CD4-positive, alpha-beta T cell treated with Interferon alpha-2 for 1 hour (primary cell): ENCODE data around the gene SLC46A2.

ENCODE experiments used
- DNase-seq, 2 donors: peaks; one replicate each; pipeline ENCODE4 v3.0.0-alpha.2; 2020 to 2022

Gene SLC46A2

DNA sequence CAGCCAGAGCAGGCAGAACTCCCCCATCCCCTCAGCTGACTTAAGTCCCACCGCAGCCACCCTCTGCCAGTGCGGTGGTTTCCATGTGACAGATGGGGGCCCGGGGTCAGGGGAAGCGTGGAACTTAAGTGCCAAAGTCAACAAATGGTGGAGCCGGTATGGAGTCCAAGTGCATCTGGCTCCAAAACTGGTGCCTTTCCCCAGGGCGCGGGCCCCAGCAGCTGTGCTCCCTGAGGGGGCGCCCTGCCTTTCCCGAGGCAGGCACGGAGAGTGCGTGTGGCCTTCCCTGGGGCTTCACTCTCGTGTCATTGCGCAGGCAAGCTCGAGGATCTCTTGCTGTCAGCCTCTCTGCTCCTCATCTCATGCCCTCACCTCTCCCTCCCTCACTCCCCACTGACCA, 33.8 kb downstream of the SLC46A2 start:
- no peak for DNase-seq

DNA sequence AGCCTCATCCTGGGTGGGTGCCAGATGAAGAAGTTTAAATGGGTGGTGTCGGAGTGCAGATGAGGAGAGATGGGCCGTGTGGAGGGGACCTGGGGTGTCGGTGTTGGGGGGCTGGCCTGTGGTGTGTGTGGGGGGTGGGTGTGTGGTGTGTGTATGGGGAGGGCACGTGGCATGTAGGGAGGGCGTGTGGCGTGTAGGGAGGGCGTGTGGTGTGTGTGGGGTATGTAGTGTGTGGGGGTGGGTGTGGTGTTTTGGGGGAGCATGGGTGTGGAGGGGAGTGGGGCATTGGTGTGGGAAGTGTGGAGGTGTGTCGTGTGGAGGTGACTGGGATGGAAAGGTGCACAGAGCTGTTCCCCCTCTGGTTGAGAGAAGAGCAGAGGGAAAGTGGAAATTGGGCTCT, 34.5 kb downstream of the SLC46A2 start:
- no peak for DNase-seq

- no peak for DNase-seq
Measured at GRCh38 chr9:112854657-112855056, 36.0 kb downstream of the SLC46A2 start.

DNA sequence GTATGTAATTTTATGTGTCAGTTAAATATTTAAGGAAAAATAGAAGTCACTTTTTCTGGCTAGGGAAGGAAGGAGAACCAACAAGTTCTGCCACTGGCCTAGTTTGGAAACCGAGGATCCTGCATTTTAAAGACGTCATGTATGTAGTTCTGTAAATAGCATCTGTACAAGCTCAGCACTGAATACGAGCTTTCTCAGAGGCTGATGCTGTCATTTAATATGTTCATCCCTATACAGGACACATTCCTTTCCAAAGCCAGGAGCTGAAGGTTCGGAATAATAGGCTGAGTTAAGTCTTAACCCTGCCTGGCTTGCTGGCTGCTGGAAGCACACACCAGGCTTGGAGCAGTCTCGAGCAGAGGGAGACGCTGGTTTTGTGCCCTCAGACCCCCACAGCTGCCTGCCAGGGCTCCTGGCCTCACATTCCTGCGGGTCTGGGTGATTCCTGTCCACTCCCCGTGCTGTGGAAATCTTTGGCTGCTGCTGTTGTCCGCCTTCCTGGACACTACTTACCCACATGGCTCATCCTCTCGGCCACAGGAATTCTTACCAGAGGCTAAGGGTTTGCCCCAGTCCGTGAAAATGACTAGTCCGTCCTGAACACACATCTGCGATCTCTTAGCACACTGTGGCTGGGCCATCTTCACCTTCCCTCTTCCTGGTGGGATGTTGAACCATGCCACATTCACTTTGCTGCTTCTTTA, 36.6 kb downstream of the SLC46A2 start:
- no peak for DNase-seq

GRCh38 chr9:112852741-112853504, 37.8 kb downstream of the SLC46A2 start:
- no peak for DNase-seq

- DNase-seq: no peak
Measured at GRCh38 chr9:112850840-112851239, 39.8 kb downstream of the SLC46A2 start.

DNA sequence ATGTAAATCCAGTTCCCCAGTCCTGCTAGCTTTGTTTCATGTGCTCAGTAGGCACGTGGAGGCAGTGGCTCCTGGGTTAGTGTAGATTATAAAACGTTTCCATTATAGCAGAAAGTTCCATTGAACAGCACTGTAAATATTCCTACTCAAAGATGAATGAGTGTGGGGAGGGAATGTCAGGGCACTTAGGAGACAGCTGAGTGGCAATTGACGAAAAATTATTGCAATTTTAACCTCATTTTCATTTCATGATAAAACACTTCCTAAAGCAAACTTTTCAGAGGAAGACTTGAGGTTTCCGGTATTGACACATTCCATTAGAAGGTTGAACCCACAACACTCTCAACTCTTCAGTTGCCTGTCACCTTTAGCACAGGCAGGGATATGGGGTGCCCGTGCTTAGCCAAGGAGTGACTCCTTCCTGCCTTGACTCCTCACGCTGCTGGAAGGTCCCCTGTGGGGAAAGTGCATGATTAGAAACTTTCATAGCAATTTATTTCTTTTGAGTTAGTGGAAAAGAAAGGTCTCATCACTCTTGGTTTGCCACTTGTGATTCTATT, 41.2 kb downstream of the SLC46A2 start:
- DNase-seq: no peak

DNA sequence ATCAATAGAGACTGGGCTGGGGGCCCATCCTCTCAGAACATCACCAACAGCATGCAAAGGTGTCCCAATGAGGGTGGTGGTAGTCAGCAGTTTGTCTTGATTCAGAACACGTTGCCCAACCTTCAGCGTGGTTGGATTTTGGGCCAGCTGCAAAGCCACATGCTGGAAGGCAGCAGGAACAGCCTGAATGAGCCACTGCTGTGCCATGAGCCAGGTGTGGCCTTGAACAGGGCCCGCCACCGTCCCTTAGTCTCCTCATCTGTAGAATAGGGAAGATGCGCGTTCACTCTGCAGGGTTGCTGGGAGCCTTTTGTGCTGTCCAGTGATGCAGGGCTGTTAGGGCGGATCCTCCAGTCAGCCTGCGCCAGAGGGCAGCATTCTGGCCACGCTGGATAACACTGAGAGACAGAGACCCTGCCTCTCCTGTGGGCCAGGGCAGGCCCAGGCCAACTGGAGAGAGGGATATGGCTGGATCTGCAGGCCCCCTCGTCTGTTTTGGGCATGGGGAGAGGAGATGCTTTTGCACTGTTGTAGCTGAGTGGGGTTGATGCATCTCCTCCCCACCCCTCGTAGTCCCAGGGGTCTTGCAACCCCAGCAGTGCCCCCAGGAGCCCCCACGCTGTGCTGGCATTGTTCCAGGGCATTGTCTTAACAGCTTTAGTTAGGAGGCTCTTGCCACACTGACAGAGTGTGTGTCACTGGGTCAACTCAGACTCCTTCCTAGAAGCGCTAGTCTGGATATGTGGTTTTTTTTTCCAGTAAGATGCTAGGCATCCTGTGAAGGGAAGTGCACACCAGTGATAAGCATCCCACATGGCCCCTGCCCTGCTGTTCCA, 42.1 kb downstream of the SLC46A2 start:
- no peak for DNase-seq

GRCh38 chr9:112846528-112847488, 43.9 kb downstream of the SLC46A2 start:
- no peak for DNase-seq

DNA sequence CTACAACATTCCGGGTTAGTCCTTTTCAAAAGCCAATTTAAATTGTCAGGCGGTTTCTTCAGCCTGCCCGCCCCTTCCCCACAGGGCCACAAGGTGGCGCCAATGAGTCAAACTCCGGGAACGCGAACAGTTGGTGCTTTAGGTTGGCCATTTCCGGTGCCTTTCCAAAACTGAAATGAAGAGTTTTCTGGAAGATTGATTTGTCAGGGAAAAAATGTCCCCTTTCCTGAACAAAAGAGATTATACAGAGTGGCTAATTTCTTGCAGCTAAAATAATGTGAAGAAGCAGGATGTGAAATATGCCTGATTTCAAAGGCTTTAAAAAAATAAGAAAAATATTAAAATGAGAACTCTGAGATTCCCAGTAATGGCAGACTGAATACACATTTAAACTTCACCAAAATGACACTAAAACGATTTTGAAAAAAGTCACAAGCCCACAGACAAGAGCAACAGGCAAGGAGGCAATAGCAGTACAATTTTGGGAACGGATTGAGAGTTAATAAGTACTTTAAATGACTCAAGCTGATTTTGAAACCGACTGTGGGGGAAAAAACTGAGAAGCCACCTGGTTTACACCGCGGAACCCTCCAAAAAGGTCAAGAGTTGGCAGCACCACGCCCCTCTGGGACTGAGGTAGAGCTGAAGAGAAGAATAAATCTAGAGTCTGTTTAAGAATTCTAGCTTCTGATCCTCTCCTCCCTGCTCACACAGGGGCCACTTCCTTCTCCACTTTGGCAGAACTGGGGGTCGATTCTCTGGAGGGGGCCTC, 45.7 kb downstream of the SLC46A2 start:
- DNase-seq: peak; percentile 60 to 72

GRCh38 chr9:112842555-112842954, 48.1 kb downstream of the SLC46A2 start:
- DNase-seq: no peak

DNA sequence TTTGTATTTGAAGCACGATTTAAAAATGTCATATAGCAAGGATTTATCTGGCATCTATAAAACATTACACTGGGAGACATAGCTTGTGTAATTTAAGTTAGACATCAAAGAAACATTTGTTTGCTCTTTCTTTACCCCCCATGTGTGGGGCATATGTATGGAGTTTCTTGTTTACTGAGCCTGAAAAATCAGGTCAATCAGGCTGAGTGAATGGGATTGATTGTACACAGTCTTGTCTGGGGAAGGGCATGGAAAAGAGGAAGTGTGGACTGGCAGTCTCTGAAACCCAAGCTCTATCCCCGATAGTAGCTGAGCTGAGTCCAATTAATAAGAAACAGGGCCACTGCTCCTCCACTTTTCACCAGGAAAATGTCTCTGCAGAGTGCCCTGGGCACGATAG, 49.4 kb downstream of the SLC46A2 start:
- no peak for DNase-seq

DNA sequence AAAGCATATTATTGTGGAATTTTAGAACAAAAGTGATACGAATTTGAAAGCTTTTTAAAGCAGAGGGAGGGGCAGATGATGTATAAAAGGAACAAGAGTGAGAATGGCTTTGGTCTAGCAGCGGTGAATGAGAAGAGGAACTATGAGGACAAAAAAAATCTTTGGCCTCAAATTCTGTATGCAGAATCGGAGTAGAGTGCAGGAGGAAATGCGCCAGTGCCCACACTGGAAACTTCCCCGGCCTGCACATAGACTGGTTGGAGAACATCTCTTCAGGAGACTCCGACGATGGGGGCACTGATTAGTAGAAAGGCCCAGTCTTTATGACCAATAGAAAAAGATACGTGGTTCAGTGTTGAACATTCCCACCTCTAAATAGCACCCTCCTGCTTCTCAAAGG, 51.3 kb downstream of the SLC46A2 start:
- no peak for DNase-seq

DNA sequence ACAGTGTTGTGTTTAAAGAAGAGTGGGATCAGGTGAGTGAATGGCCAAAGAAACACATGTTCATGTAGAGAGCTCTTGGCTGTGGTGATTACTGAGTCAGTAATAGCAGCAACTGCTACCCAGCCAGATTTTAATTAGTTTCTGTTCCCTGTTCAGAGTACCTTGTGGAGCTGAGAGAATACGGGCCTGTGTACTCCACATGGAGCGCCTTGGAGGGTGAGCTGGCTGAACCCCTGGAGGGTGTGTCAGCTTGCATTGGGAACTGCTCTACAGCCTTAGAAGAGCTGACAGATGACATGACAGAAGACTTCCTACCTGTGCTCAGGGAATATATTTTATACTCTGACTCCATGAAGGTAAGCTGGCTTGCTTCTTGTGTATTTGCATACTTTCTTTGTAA, 52.3 kb downstream of the SLC46A2 start:
- DNase-seq: no peak

DNA sequence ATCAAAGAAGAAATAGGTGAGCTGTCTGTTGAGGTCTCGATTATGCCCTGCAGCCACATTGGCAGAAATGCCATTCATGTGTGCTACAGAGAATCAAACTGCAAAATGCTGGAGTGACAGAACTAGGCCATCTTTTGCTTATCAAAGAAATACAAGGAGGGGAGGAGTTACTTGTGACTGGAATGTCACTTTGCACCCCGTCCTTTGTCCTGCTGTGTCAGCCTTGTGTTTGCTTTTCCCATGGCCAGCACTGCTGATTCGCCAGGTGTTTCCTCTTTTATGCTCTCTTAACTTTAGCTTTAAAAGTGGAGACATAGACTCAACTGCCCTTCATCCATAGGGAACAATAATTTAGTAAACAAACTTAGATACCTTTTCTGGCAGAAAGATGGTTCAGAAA, 54.3 kb downstream of the SLC46A2 start:
- no peak for DNase-seq

DNA sequence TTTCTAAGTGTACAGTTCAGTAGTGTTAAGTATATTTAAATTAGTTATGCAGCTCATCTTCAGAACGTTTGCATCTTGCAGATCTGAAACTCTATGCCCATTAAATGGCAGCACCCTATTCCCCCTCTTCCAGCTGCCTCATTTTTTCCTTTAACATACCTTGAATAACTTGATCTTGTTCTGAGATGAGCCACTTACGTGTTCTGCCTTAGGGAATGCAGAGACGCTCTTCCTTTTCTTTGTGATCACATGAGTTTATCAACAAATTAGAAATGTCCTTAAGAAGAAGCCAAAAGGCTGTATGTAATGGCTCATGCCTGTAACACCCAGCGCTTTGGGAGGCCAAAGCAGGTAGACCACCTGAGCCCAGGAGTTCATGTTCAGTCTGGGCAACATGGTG, 57.6 kb downstream of the SLC46A2 start:
- DNase-seq: no peak

- DNase-seq: no peak
Measured at GRCh38 chr9:112831969-112832368, 58.7 kb downstream of the SLC46A2 start.

GRCh38 chr9:112831281-112831851, 59.3 kb downstream of the SLC46A2 start:
- DNase-seq: peak in 1 of 2 donors; percentile 9
